Measurements from ENCODE around the gene RNF44. TPM values are rescaled to one million over a fixed set of nuclear protein-coding genes. Genes with fewer than 3 reads are reported as not detected.

The RNF44 gene
- total RNA-seq, 4 donors from 2014 or later, result 8.8 to 23.1 (median 15.5) TPM

- H3K4me3 ChIP-seq, result peak overlapping the region in 1 of 4 donors; percentile 2
- intact Hi-C loops (cut with DNase I), result loop anchor here (10.0 kb wide), 1 partner anchor 116 kb away; the partner anchor contains the start of gene CLTB
- H3K36me3 ChIP-seq, result peaks cover 17 to 60% (median 46%) of the 10 kb centered on the region in 3 donors
- H3K4me1 ChIP-seq, result peaks cover 61 to 82% (median 66%) of the 10 kb centered on the region in 3 donors
- 38% methylated on average over 13 of the region's 24 CpGs; no CpG with 5 or more reads in 1 of the 2 donors for WGBS, 2 donors
- DNase-seq, result no peak
- no peaks in the 10 kb centered on the region for H3K9me3 ChIP-seq
- H3K27ac ChIP-seq, result peak overlapping the region in 1 of 4 donors; percentile 18
- H3K27me3 ChIP-seq, result no peaks in the 10 kb centered on the region
- TF ChIP-seq CTCF (IDR thresholded peaks at IDR 0.05), result no peak
- no peak for TF ChIP-seq POLR2A (IDR thresholded peaks at IDR 0.05)
Measured at GRCh38 chr5:176530983-176531901, 6.0 kb downstream of the RNF44 start.

GRCh38 chr5:176530393-176530982 is 6.7 kb downstream of the RNF44 start:
- peaks cover 17 to 67% (median 46%) of the 10 kb centered on the region in 3 donors for H3K36me3 ChIP-seq
- intact Hi-C loops (cut with DNase I), result loop anchor here (10.0 kb wide), 1 partner anchor 116 kb away; the partner anchor contains the start of gene CLTB
- TF ChIP-seq POLR2A (IDR thresholded peaks at IDR 0.05), result no peak
- no peak for TF ChIP-seq CTCF (IDR thresholded peaks at IDR 0.05)
- peaks cover 54 to 74% (median 65%) of the 10 kb centered on the region in 3 donors for H3K4me1 ChIP-seq
- WGBS, 2 donors, result 64 to 71% methylated on average over 6 to 10 of the region's 28 CpGs
- H3K27me3 ChIP-seq, result no peaks in the 10 kb centered on the region
- DNase-seq, result no peak
- H3K27ac ChIP-seq, result peak overlapping the region in 2 of 4 donors; percentile 2 to 18
- H3K9me3 ChIP-seq, result no peaks in the 10 kb centered on the region
- peak overlapping the region in 1 of 4 donors; percentile 1 for H3K4me3 ChIP-seq

- Histone ChIP-seq H3K4me1 (peaks cover 46 to 67% (median 57%) of the 10 kb centered on the region in 3 donors), H3K9me3 (no peaks in the 10 kb centered on the region), H3K27ac (peak overlapping the region in 1 of 4 donors; percentile 14), H3K4me3 (no peak overlapping the region), H3K36me3 (peaks cover 17 to 70% (median 46%) of the 10 kb centered on the region in 3 donors), H3K27me3 (no peaks in the 10 kb centered on the region)
- intact Hi-C loops (cut with DNase I), result loop anchor here (10.0 kb wide), 1 partner anchor 115 kb away; the partner anchor contains the start of gene CLTB
- TF ChIP-seq CTCF (IDR thresholded peaks at IDR 0.05), result no peak
- DNase-seq, result no peak
- WGBS, 2 donors, result 63 to 92% methylated on average over 2 to 4 of the region's 11 CpGs
Measured at GRCh38 chr5:176529741-176530141, 7.5 kb downstream of the RNF44 start.

GRCh38 chr5:176529116-176529740 is 8.0 kb downstream of the RNF44 start:
- no peaks in the 10 kb centered on the region for H3K9me3 ChIP-seq
- H3K27ac ChIP-seq, result peak overlapping the region in 2 of 4 donors; percentile 2 to 14
- WGBS, 2 donors, result 100% methylated on average over 3 of the region's 26 CpGs; no CpG with 5 or more reads in 1 of the 2 donors
- TF ChIP-seq POLR2A (IDR thresholded peaks at IDR 0.05) (no peak), CTCF (IDR thresholded peaks at IDR 0.05) (no peak)
- no peak for DNase-seq
- peaks cover 41 to 62% (median 52%) of the 10 kb centered on the region in 3 donors for H3K4me1 ChIP-seq
- peaks cover 17 to 70% (median 46%) of the 10 kb centered on the region in 3 donors for H3K36me3 ChIP-seq
- intact Hi-C loops (cut with DNase I), result no loop called here
- no peaks in the 10 kb centered on the region for H3K27me3 ChIP-seq
- H3K4me3 ChIP-seq, result no peak overlapping the region
